H9 (cell line): ENCODE results near the gene SLC2A3. TPM values are rescaled to one million over a fixed set of nuclear protein-coding genes. Genes with fewer than 3 reads are reported as not detected.

ENCODE experiments used
- DNase-seq: peaks from one replicate; pipeline ENCODE4 v3.0.0-alpha.2; 2017
- H2AFZ ChIP-seq: one replicate; pipeline ENCODE4 v1.6.1; 2013; ENCODE audit warnings: mild to moderate bottlenecking, low read length, control low read depth, moderate library complexity
- H2AK5ac ChIP-seq: 2 replicates; pipeline ENCODE4 v1.6.1; 2013; ENCODE audit warnings: low read length, control low read depth, mixed read lengths; ENCODE audit not compliant: insufficient read length
- H2BK120ac ChIP-seq: one replicate; pipeline ENCODE4 v1.6.1; 2013; ENCODE audit warnings: low read depth, mild to moderate bottlenecking, low read length, control low read depth, inconsistent platforms; ENCODE audit not compliant: poor library complexity, severe bottlenecking
- H2BK12ac ChIP-seq: 2 replicates; pipeline ENCODE4 v1.6.1; 2013; ENCODE audit warnings: low read length, control low read depth, mixed read lengths, low read depth; ENCODE audit not compliant: insufficient read length
- H2BK15ac ChIP-seq: 2 replicates; pipeline ENCODE4 v1.6.1; 2013; ENCODE audit warnings: low read depth, low read length, control low read depth
- H2BK20ac ChIP-seq: one replicate; pipeline ENCODE4 v1.6.1; 2013; ENCODE audit warnings: low read depth, mild to moderate bottlenecking, low read length, control low read depth, inconsistent platforms; ENCODE audit not compliant: poor library complexity, severe bottlenecking
- H2BK5ac ChIP-seq: 2 replicates; pipeline ENCODE4 v1.6.1; 2013; ENCODE audit warnings: low read length, control low read depth, mixed read lengths; ENCODE audit not compliant: insufficient read length
- H3K14ac ChIP-seq: 2 replicates; pipeline ENCODE4 v1.6.1; 2013; ENCODE audit warnings: low read length, control low read depth; ENCODE audit not compliant: insufficient read depth
- H3K18ac ChIP-seq: 2 replicates; pipeline ENCODE4 v1.6.1; 2013; ENCODE audit warnings: low read depth, mild to moderate bottlenecking, mixed read lengths, low read length, control low read depth; ENCODE audit not compliant: insufficient read length
- H3K23ac ChIP-seq: 2 replicates; pipeline ENCODE4 v1.6.1; 2013; ENCODE audit warnings: low read length, control low read depth, mixed read lengths, low read depth; ENCODE audit not compliant: insufficient read length
- H3K23me2 ChIP-seq: 2 replicates; pipeline ENCODE4 v1.6.1; 2013; ENCODE audit warnings: low read depth, mild to moderate bottlenecking, mixed read lengths, low read length, control low read depth; ENCODE audit not compliant: insufficient read length, poor library complexity, severe bottlenecking
- H3K27ac ChIP-seq: 2 replicates; pipeline ENCODE4 v1.5.1; 2013; ENCODE audit warnings: low read length, control low read depth, mixed read lengths, low read depth; ENCODE audit not compliant: insufficient read length
- H3K27me3 ChIP-seq: 2 replicates; pipeline ENCODE4 v1.6.1; 2013; ENCODE audit warnings: low read length, control low read depth, inconsistent platforms; ENCODE audit not compliant: insufficient read depth
- H3K4ac ChIP-seq: 2 replicates; pipeline ENCODE4 v1.6.1; 2013; ENCODE audit warnings: low read depth, mild to moderate bottlenecking, control low read depth, inconsistent platforms, low read length, moderate library complexity
- H3K4me1 ChIP-seq: 2 replicates; pipeline ENCODE4 v1.6.1; 2013; ENCODE audit warnings: low read length, control low read depth, inconsistent platforms; ENCODE audit not compliant: insufficient read depth
- H3K4me2 ChIP-seq: 2 replicates; pipeline ENCODE4 v1.6.1; 2013; ENCODE audit warnings: low read length, control low read depth, mixed read lengths; ENCODE audit not compliant: insufficient read length, insufficient read depth
- H3K56ac ChIP-seq: 2 replicates; pipeline ENCODE4 v1.6.1; 2013; ENCODE audit warnings: low read depth, mild to moderate bottlenecking, mixed read lengths, low read length, control low read depth; ENCODE audit not compliant: insufficient read length
- H3K79me1 ChIP-seq: 2 replicates; pipeline ENCODE4 v1.6.1; 2013; ENCODE audit warnings: low read depth, mild to moderate bottlenecking, moderate library complexity, low read length, control low read depth, inconsistent platforms; ENCODE audit not compliant: insufficient read depth, poor library complexity, severe bottlenecking
- H3K79me2 ChIP-seq: 2 replicates; pipeline ENCODE4 v1.6.1; 2013; ENCODE audit warnings: low read length, control low read depth, inconsistent platforms; ENCODE audit not compliant: insufficient read depth
- H3K9ac ChIP-seq: 2 replicates; pipeline ENCODE4 v1.6.1; 2013; ENCODE audit warnings: low read length, control low read depth, mixed read lengths; ENCODE audit not compliant: insufficient read length; ENCODE audit errors: extremely low read depth
- H3K9me3 ChIP-seq: one replicate; pipeline ENCODE4 v1.6.1; 2013; ENCODE audit warnings: low read depth, low read length, inconsistent platforms; ENCODE audit not compliant: control insufficient read depth
- H3T11ph ChIP-seq: one replicate; pipeline ENCODE4 v1.6.1; 2013; ENCODE audit warnings: mild to moderate bottlenecking, low read length, control low read depth, inconsistent platforms
- H4K20me1 ChIP-seq: one replicate; pipeline ENCODE4 v1.6.1; 2013; ENCODE audit not compliant: control insufficient read depth, insufficient read length, insufficient read depth
- H4K5ac ChIP-seq: 2 replicates; pipeline ENCODE4 v1.6.1; 2013; ENCODE audit warnings: low read depth, mild to moderate bottlenecking, mixed read lengths, low read length, control low read depth; ENCODE audit not compliant: insufficient read length
- H4K8ac ChIP-seq: replicated peaks from 2 replicates; pipeline ENCODE4 v1.6.1; 2013; ENCODE audit warnings: low read length, control low read depth, mixed read lengths, low read depth; ENCODE audit not compliant: insufficient read length
- H4K91ac ChIP-seq: 2 replicates; pipeline ENCODE4 v1.6.1; 2013; ENCODE audit warnings: low read depth, mild to moderate bottlenecking, moderate library complexity, mixed read lengths, low read length, control low read depth; ENCODE audit not compliant: insufficient read length
- H3K27ac Mint-ChIP-seq, 3 experiments: 2 replicates in 2 of 3; 3 replicates in 1 of 3; pipeline ENCODE4 v1.8.0; 2020 to 2021; ENCODE audit warnings: mixed read lengths in 3 of 3, mild to moderate bottlenecking in 1 of 3, moderate library complexity in 1 of 3
- H3K27me3 Mint-ChIP-seq: 2 replicates; pipeline ENCODE4 v1.8.0; 2021; ENCODE audit warnings: low read depth, mild to moderate bottlenecking, moderate library complexity, mixed read lengths
- H3K36me3 Mint-ChIP-seq, 3 experiments: 2 replicates in 2 of 3; 3 replicates in 1 of 3; pipeline ENCODE4 v1.8.0; 2020 to 2021; ENCODE audit warnings: low read depth in 3 of 3, mixed read lengths in 3 of 3; ENCODE audit not compliant: insufficient read depth in 1 of 3
- H3K4me1 Mint-ChIP-seq, 2 experiments: 2 replicates each; pipeline ENCODE4 v1.8.0; 2020; ENCODE audit warnings: mixed read lengths in 2 of 2
- H3K4me3 Mint-ChIP-seq, 2 experiments: 2 replicates in 1 of 2; 3 replicates in 1 of 2; pipeline ENCODE4 v1.8.0; 2020 to 2021; ENCODE audit warnings: mild to moderate bottlenecking in 2 of 2, mixed read lengths in 2 of 2, moderate library complexity in 1 of 2
- H3K9me3 Mint-ChIP-seq, 2 experiments: 2 replicates in 1 of 2; 3 replicates in 1 of 2; pipeline ENCODE4 v1.8.0; 2020; ENCODE audit warnings: mild to moderate bottlenecking in 2 of 2, mixed read lengths in 2 of 2, moderate library complexity in 1 of 2
- CTCF ChIP-seq: fragments of 200-600 bp; sonication (generic); conservative IDR thresholded peaks from 3 replicates; pipeline ENCODE4 v1.8.0; 2021; ENCODE audit warnings: antibody characterized with exemption, mild to moderate bottlenecking
- WGBS: extraction: QIAGEN DNeasy Blood & Tissue Kit; methylation state at CpG from one replicate; pipeline ENCODE4 v1.1.7; 2013; ENCODE audit warnings: missing lambda C conversion rate, low lambda C conversion rate, mixed read lengths; ENCODE audit not compliant: insufficient read length; ENCODE audit errors: extremely low coverage; 5-methylcytosine and 5-hydroxymethylcytosine counted together
- total RNA-seq: library from RNA; stranded (reverse); gene quantifications from 2 replicates; pipeline ENCODE4 v1.2.1, GENCODE V29; 2021

The SLC2A3 gene
- total RNA-seq, 1 experiment from 2014 or later = 569 TPM

GRCh38 chr12:7892186-7892980, 43.6 kb downstream of the SLC2A3 start:
- Histone ChIP-seq H3K9ac (no peak overlapping the region), H3K4me1 (peaks cover 14% of the 10 kb centered on the region), H4K5ac (no peak overlapping the region), H2AK5ac (no peak overlapping the region), H3K79me2 (no peaks in the 10 kb centered on the region), H3K18ac (no peak overlapping the region), H3K9me3 (no peaks in the 10 kb centered on the region), H2BK20ac (no peak overlapping the region), H2BK120ac (no peak overlapping the region), H3T11ph (no peak overlapping the region), H3K27ac (no peak overlapping the region), H3K4ac (no peak overlapping the region), H3K23me2 (no peaks in the 10 kb centered on the region), H2BK5ac (no peak overlapping the region), H4K8ac (no peak overlapping the region), H3K23ac (no peak overlapping the region), H3K79me1 (no peaks in the 10 kb centered on the region), H4K91ac (no peak overlapping the region), H3K56ac (no peak overlapping the region), H2BK15ac (no peak overlapping the region), H3K27me3 (no peaks in the 10 kb centered on the region), H3K14ac (no peak overlapping the region), H4K20me1 (no peaks in the 10 kb centered on the region), H3K4me2 (no peak overlapping the region), H2AFZ (no peak overlapping the region), H2BK12ac (no peak overlapping the region)
- no peak for DNase-seq
- H3K36me3 Mint-ChIP-seq = peaks cover 0 to 10% (median 5%) of the 10 kb centered on the region in 3 experiments; a peak in 4 of 7 replicates
- peak overlapping the region; percentile 47 to 63; a peak in 3 of 5 replicates for H3K4me3 Mint-ChIP-seq
- peaks cover 0 to 2% of the 10 kb centered on the region in 2 experiments; a peak in 1 of 5 replicates for H3K9me3 Mint-ChIP-seq
- peak overlapping the region; percentile 83 to 95 (median 95); a peak in 6 of 7 replicates for H3K27ac Mint-ChIP-seq
- no CpG with 5 or more reads among the region's 4 CpGs for WGBS
- no peaks in the 10 kb centered on the region for H3K27me3 Mint-ChIP-seq
- no peak for TF ChIP-seq CTCF
- H3K4me1 Mint-ChIP-seq = peaks cover 39 to 40% of the 10 kb centered on the region in 2 experiments
